GM12878 (cell line): ENCODE data around the gene FLNC. TPM values are rescaled to one million over a fixed set of nuclear protein-coding genes. Genes with fewer than 3 reads are reported as not detected.

Source experiments
- ATAC-seq: fragments of 200-7000 bp; cut with Tn5 transposase; 3 replicates; pipeline ENCODE4 v1.9.1; 2020; ENCODE audit warnings: mild to moderate bottlenecking, moderate library complexity
- BruUV-seq: library from RNA; stranded (reverse); fragments of 400-500 nt; replicated peaks from 2 replicates; lab custom pipeline; 2021; lab: Mats Ljungman, UMichigan
- CTCF ChIA-PET: fragments of 300-600 bp; sonication (Branson Sonifier 250); formaldehyde crosslinking; extraction: SDS; loops from one replicate; lab custom pipeline; 2021; ENCODE audit warnings: inconsistent platforms; lab: Yijun Ruan, JAX
- POLR2A ChIA-PET: fragments of 350-600 bp; formaldehyde crosslinking; extraction: SDS; loops from one replicate; lab custom pipeline; 2021; ENCODE audit warnings: inconsistent platforms; lab: Charles Lee
- RAD21 ChIA-PET: fragments of 300-600 bp; sonication (Branson Sonifier 250); formaldehyde crosslinking; loops from one replicate; lab custom pipeline; 2023; ENCODE audit warnings: antibody characterized with exemption; ENCODE audit not compliant: unreplicated experiment; lab: Charles Lee
- SMC1A ChIA-PET: fragments of 300-600 bp; sonication (Branson Sonifier 250); formaldehyde crosslinking; loops from one replicate; lab custom pipeline; 2023; ENCODE audit not compliant: unreplicated experiment, uncharacterized antibody; lab: Charles Lee
- DNase-seq: peaks from one replicate; pipeline ENCODE4 v3.0.0-alpha.2; 2011; ENCODE audit warnings: low read depth, low spot score
- FAIRE-seq: peaks from 3 replicates; lab custom pipeline; 2011; peaks lifted over from hg19 to GRCh38; lab: Jason Lieb, UNC
- H2AFZ ChIP-seq: 2 replicates; pipeline ENCODE4 v1.6.0; 2011; ENCODE audit warnings: low read depth, low read length, control low read depth; ENCODE audit not compliant: control insufficient read depth
- H3K27ac ChIP-seq: 2 replicates; pipeline ENCODE4 v1.5.1; 2011; ENCODE audit warnings: control low read depth; ENCODE audit not compliant: control insufficient read depth, insufficient read depth
- H3K27me3 ChIP-seq, 2 experiments: replicated peaks in 1 of 2; 2 replicates each; pipeline versions ENCODE4 v1.6.0 to v1.6.1; 2011; ENCODE audit warnings: low read length in 1 of 2; ENCODE audit not compliant: control insufficient read depth in 2 of 2, insufficient read depth in 2 of 2
- H3K36me3 ChIP-seq, 2 experiments: 2 replicates each; pipeline ENCODE4 v1.5.1; 2011; ENCODE audit warnings: low read length in 1 of 2; ENCODE audit not compliant: control insufficient read depth in 2 of 2, insufficient read depth in 2 of 2
- H3K4me1 ChIP-seq: 2 replicates; pipeline ENCODE4 v1.6.1; 2011; ENCODE audit warnings: mild to moderate bottlenecking, low read length, moderate library complexity, mixed read lengths; ENCODE audit not compliant: control insufficient read depth, insufficient read depth
- H3K4me2 ChIP-seq: 2 replicates; pipeline ENCODE4 v1.6.0; 2011; ENCODE audit warnings: control low read depth; ENCODE audit not compliant: control insufficient read depth, insufficient read depth
- H3K4me3 ChIP-seq: fragments of 200-600 bp; sonication (generic); 2 replicates; pipeline ENCODE4 v1.5.1; 2016
- H3K79me2 ChIP-seq: 2 replicates; pipeline ENCODE4 v1.6.0; 2011; ENCODE audit warnings: low read length; ENCODE audit not compliant: control insufficient read depth, insufficient read depth
- H3K9ac ChIP-seq: 2 replicates; pipeline ENCODE4 v1.8.0; 2011; ENCODE audit warnings: low read length, control low read depth, mixed read lengths; ENCODE audit not compliant: control insufficient read depth, insufficient read depth
- H3K9me3 ChIP-seq: replicated peaks from 3 replicates; pipeline ENCODE4 v1.5.1; 2011; ENCODE audit warnings: mild to moderate bottlenecking, low read length; ENCODE audit not compliant: control insufficient read depth, insufficient read depth
- H4K20me1 ChIP-seq: 2 replicates; pipeline ENCODE4 v1.6.0; 2011; ENCODE audit not compliant: control insufficient read depth, insufficient read depth
- CBX3 ChIP-seq: fragments of 200-600 bp; sonication (generic); IDR thresholded peaks from 2 replicates; pipeline ENCODE4 v1.6.1; 2016; ENCODE audit warnings: low read depth, borderline replicate concordance
- CHD2 ChIP-seq: IDR thresholded peaks from 2 replicates; pipeline ENCODE4 v1.6.1; 2011; ENCODE audit warnings: low read depth, low read length, improper control_type of control experiment, borderline replicate concordance
- IRF5 ChIP-seq: fragments of 450-650 bp; IDR thresholded peaks from 2 replicates; pipeline ENCODE4 v1.6.1; 2017; ENCODE audit warnings: borderline replicate concordance
- MXI1 ChIP-seq: fragments of 150-350 bp; IDR thresholded peaks from 2 replicates; pipeline ENCODE4 v1.6.1; 2011; ENCODE audit warnings: low read depth, mild to moderate bottlenecking, inconsistent platforms, low read length, improper control_type of control experiment
- POLR2AphosphoS5 ChIP-seq: IDR thresholded peaks from 2 replicates; pipeline ENCODE4 v1.6.1; 2011; ENCODE audit warnings: mild to moderate bottlenecking, low read length, inconsistent platforms
- SP1 ChIP-seq: IDR thresholded peaks from one replicate; pipeline ENCODE4 v1.6.1; 2011; ENCODE audit warnings: low read depth, low read length
- SREBF2 ChIP-seq: IDR thresholded peaks from 2 replicates; pipeline ENCODE4 v1.6.1; 2012; ENCODE audit warnings: mild to moderate bottlenecking, low read length
- TBL1XR1 ChIP-seq: IDR thresholded peaks from 2 replicates; pipeline ENCODE4 v1.6.1; 2012; ENCODE audit warnings: low read depth, low read length, improper control_type of control experiment
- ZNF207 ChIP-seq: fragments of 450-650 bp; IDR thresholded peaks from 2 replicates; pipeline ENCODE4 v1.6.1; 2014; ENCODE audit warnings: antibody characterized with exemption, mild to moderate bottlenecking, borderline replicate concordance
- ZNF384 ChIP-seq: IDR thresholded peaks from 2 replicates; pipeline ENCODE4 v1.6.1; 2012; ENCODE audit warnings: low read depth, mild to moderate bottlenecking, low read length, improper control_type of control experiment, borderline replicate concordance
- WGBS: methylation state at CpG from one replicate; pipeline ENCODE4 v1.1.6; 2016; ENCODE audit warnings: low lambda C conversion rate; ENCODE audit not compliant: insufficient replicate concordance, insufficient coverage; ENCODE audit errors: missing lambda C conversion rate; 5-methylcytosine and 5-hydroxymethylcytosine counted together
- in situ Hi-C: fragments of 300-500 bp; cut with MboI; formaldehyde crosslinking; loops from 9 replicates; pipeline ENCODE4 v1.14.3; 2018; ENCODE audit warnings: mixed read lengths
- intact Hi-C: fragments of 100-400 bp; cut with micrococcal nuclease; formaldehyde crosslinking; loops from one replicate; pipeline ENCODE4 v1.14.2; 2022; ENCODE audit not compliant: unreplicated experiment
- polyA plus RNA-seq, 11 experiments: library from polyadenylated mRNA; depleted of rRNA in 4 of 11; unstranded in 6 of 11; stranded (reverse) in 5 of 11; fragments of >200 nt; fragmentation: Nextera tagmentation in 4 of 11; fragmentation: Illumina TruSeq in 1 of 11; extraction: Ambion mirVana in 4 of 11; extraction: Trizol in 1 of 11; gene quantifications; 1 replicate in 1 of 11; 2 replicates in 10 of 11; pipeline versions ENCODE4 v1.2.1 to v1.2.3, GENCODE V29; 2011 to 2016; ENCODE audit warnings: inconsistent platforms in 2 of 11, missing spikeins in 2 of 11, low read depth in 1 of 11
- total RNA-seq, 4 experiments: library from RNA; depleted of rRNA in 3 of 4; stranded (reverse); fragments of >200 nt in 3 of 4; fragmentation: Illumina TruSeq in 1 of 4; extraction: Trizol in 1 of 4; gene quantifications; 2 replicates each; pipeline versions ENCODE4 v1.2.1 to v1.2.3, GENCODE V29; 2013 to 2021
- TF ChIP-seq, protein P1 (sequence below): fragments of 450-650 bp; formaldehyde crosslinking; IDR thresholded peaks from 2 replicates; pipeline ENCODE4 v1.5.0; 2022; ENCODE audit warnings: mild to moderate bottlenecking, missing genetic modification characterization
- TF ChIP-seq, protein P2 (sequence below): fragments of 450-650 bp; IDR thresholded peaks from 2 replicates; pipeline ENCODE4 v1.6.1; 2018; ENCODE audit warnings: mild to moderate bottlenecking, low read depth, moderate library complexity; ENCODE audit not compliant: partially characterized antibody
- TF ChIP-seq, protein P3 (sequence below): fragments of 450-650 bp; IDR thresholded peaks from 2 replicates; pipeline ENCODE4 v1.6.1; 2016; ENCODE audit warnings: mild to moderate bottlenecking, moderate library complexity, borderline replicate concordance

The FLNC gene
- total and polyA plus RNA-seq, 10 of the 15 experiments (the other 5 are each of a cell fraction or from before 2014, with no cell fraction given) = 0.01 to 0.21 (median 0.06) TPM; not detected in 3

DNA sequence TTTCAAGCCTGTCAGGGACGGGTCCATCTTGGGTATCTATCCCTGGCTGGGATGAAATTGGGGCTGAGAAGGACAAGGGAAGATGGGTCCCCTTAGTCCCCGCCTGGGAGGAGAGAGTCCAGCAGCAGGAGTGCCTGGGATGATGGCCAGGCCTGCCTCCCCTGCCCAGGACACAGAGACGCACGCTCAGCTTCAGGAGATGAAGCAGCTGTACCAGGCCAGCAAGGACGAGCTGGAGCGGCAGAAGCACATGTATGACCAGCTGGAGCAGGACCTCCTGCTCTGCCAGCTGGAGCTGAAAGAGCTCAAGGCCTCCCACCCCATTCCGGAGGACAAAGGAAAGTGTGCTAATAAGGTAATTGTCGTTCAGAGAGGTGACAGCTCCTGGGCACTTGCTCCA lies 23.0 kb upstream of the FLNC start:
- Histone ChIP-seq H3K4me1 (no peaks in the 10 kb centered on the region), H3K9me3 (no peaks in the 10 kb centered on the region), H4K20me1 (no peaks in the 10 kb centered on the region), H3K4me2 (no peak overlapping the region), H3K79me2 (no peaks in the 10 kb centered on the region), H3K27me3 (no peaks in the 10 kb centered on the region), H3K27ac (no peak overlapping the region), H3K9ac (no peak overlapping the region), H3K4me3 (no peak overlapping the region), H3K36me3 (no peaks in the 10 kb centered on the region), H2AFZ (no peak overlapping the region)
- in situ Hi-C loops (no loop called here), intact Hi-C loops (no loop called here)
- DNase-seq (no peak), FAIRE-seq (no peak), ATAC-seq (no peak)
- ChIA-PET POLR2A (no interaction called here), SMC1A (interaction anchor here (1.4 kb wide), 1 partner anchor 16 kb away, joined by 5 read pairs; no protein-coding TSS in a partner anchor), RAD21 (interaction anchor here (1.4 kb wide), 1 partner anchor 77 kb away, joined by 5 read pairs; no protein-coding TSS in a partner anchor), CTCF (interaction anchor here (0.9 kb wide), 1 partner anchor 211 kb away, joined by 3 read pairs; no protein-coding TSS in a partner anchor)
- no TSS peak for BruUV-seq
- 66% methylated on average over 8 of the region's 8 CpGs for WGBS
- no peak for TF ChIP-seq CBX3
- TF ChIP-seq ZNF207 = no peak
- TF ChIP-seq CHD2 = no peak
- TF ChIP-seq SREBF2 = no peak
- TF ChIP-seq ZNF384 = no peak
- TF ChIP-seq IRF5 = no peak
- TF ChIP-seq, protein P1, sequence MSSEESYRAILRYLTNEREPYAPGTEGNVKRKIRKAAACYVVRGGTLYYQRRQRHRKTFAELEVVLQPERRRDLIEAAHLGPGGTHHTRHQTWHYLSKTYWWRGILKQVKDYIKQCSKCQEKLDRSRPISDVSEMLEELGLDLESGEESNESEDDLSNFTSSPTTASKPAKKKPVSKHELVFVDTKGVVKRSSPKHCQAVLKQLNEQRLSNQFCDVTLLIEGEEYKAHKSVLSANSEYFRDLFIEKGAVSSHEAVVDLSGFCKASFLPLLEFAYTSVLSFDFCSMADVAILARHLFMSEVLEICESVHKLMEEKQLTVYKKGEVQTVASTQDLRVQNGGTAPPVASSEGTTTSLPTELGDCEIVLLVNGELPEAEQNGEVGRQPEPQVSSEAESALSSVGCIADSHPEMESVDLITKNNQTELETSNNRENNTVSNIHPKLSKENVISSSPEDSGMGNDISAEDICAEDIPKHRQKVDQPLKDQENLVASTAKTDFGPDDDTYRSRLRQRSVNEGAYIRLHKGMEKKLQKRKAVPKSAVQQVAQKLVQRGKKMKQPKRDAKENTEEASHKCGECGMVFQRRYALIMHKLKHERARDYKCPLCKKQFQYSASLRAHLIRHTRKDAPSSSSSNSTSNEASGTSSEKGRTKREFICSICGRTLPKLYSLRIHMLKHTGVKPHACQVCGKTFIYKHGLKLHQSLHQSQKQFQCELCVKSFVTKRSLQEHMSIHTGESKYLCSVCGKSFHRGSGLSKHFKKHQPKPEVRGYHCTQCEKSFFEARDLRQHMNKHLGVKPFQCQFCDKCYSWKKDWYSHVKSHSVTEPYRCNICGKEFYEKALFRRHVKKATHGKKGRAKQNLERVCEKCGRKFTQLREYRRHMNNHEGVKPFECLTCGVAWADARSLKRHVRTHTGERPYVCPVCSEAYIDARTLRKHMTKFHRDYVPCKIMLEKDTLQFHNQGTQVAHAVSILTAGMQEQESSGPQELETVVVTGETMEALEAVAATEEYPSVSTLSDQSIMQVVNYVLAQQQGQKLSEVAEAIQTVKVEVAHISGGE (CRISPR knock-in tag) = no peak
- no peak for TF ChIP-seq SP1
- TF ChIP-seq, protein P2, sequence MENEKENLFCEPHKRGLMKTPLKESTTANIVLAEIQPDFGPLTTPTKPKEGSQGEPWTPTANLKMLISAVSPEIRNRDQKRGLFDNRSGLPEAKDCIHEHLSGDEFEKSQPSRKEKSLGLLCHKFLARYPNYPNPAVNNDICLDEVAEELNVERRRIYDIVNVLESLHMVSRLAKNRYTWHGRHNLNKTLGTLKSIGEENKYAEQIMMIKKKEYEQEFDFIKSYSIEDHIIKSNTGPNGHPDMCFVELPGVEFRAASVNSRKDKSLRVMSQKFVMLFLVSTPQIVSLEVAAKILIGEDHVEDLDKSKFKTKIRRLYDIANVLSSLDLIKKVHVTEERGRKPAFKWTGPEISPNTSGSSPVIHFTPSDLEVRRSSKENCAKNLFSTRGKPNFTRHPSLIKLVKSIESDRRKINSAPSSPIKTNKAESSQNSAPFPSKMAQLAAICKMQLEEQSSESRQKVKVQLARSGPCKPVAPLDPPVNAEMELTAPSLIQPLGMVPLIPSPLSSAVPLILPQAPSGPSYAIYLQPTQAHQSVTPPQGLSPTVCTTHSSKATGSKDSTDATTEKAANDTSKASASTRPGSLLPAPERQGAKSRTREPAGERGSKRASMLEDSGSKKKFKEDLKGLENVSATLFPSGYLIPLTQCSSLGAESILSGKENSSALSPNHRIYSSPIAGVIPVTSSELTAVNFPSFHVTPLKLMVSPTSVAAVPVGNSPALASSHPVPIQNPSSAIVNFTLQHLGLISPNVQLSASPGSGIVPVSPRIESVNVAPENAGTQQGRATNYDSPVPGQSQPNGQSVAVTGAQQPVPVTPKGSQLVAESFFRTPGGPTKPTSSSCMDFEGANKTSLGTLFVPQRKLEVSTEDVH = no peak
- TF ChIP-seq POLR2AphosphoS5 = no peak
- no peak for TF ChIP-seq MXI1
- no peak for TF ChIP-seq TBL1XR1
- TF ChIP-seq, protein P3, sequence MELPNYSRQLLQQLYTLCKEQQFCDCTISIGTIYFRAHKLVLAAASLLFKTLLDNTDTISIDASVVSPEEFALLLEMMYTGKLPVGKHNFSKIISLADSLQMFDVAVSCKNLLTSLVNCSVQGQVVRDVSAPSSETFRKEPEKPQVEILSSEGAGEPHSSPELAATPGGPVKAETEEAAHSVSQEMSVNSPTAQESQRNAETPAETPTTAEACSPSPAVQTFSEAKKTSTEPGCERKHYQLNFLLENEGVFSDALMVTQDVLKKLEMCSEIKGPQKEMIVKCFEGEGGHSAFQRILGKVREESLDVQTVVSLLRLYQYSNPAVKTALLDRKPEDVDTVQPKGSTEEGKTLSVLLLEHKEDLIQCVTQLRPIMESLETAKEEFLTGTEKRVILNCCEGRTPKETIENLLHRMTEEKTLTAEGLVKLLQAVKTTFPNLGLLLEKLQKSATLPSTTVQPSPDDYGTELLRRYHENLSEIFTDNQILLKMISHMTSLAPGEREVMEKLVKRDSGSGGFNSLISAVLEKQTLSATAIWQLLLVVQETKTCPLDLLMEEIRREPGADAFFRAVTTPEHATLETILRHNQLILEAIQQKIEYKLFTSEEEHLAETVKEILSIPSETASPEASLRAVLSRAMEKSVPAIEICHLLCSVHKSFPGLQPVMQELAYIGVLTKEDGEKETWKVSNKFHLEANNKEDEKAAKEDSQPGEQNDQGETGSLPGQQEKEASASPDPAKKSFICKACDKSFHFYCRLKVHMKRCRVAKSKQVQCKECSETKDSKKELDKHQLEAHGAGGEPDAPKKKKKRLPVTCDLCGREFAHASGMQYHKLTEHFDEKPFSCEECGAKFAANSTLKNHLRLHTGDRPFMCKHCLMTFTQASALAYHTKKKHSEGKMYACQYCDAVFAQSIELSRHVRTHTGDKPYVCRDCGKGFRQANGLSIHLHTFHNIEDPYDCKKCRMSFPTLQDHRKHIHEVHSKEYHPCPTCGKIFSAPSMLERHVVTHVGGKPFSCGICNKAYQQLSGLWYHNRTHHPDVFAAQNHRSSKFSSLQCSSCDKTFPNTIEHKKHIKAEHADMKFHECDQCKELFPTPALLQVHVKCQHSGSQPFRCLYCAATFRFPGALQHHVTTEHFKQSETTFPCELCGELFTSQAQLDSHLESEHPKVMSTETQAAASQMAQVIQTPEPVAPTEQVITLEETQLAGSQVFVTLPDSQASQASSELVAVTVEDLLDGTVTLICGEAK = no peak
